Mesenchymal stem cell (in vitro differentiated cells and primary cell): ENCODE measurements around the gene NSG1.

Experiments
- DNase-seq: peaks from one replicate; pipeline ENCODE4 v3.0.0-alpha.2; 2013
- H2AFZ ChIP-seq: one replicate; pipeline ENCODE4 v1.6.1; 2013; ENCODE audit warnings: low read depth, mild to moderate bottlenecking, control low read depth, inconsistent platforms, low read length, moderate library complexity
- H2AK5ac ChIP-seq: 2 replicates; pipeline ENCODE4 v1.6.1; 2013; ENCODE audit warnings: low read length, moderate library complexity, mild to moderate bottlenecking, inconsistent platforms; ENCODE audit not compliant: severe bottlenecking
- H2BK120ac ChIP-seq: one replicate; pipeline ENCODE4 v1.6.1; 2013; ENCODE audit warnings: low read depth, mild to moderate bottlenecking, inconsistent platforms, low read length, moderate library complexity
- H2BK12ac ChIP-seq, 2 experiments: one replicate each; pipeline ENCODE4 v1.6.1; 2013; ENCODE audit warnings: inconsistent platforms in 2 of 2, low read length in 2 of 2, mild to moderate bottlenecking in 2 of 2, moderate library complexity in 2 of 2, control low read depth in 1 of 2
- H2BK15ac ChIP-seq: one replicate; pipeline ENCODE4 v1.6.1; 2013; ENCODE audit warnings: mild to moderate bottlenecking, low read depth, inconsistent platforms; ENCODE audit not compliant: poor library complexity, severe bottlenecking
- H2BK5ac ChIP-seq: 2 replicates; pipeline ENCODE4 v1.6.1; 2013; ENCODE audit warnings: low read depth, mild to moderate bottlenecking, low read length, control low read depth, inconsistent platforms; ENCODE audit not compliant: poor library complexity, severe bottlenecking
- H3K14ac ChIP-seq, 2 experiments: one replicate each; pipeline ENCODE4 v1.6.1; 2013; ENCODE audit warnings: inconsistent platforms in 2 of 2, low read length in 2 of 2, control low read depth in 1 of 2, mild to moderate bottlenecking in 1 of 2, moderate library complexity in 1 of 2
- H3K18ac ChIP-seq, 2 experiments: one replicate each; pipeline ENCODE4 v1.6.1; 2013; ENCODE audit warnings: inconsistent platforms in 2 of 2, low read length in 2 of 2, control low read depth in 1 of 2, low read depth in 1 of 2, mild to moderate bottlenecking in 1 of 2
- H3K23ac ChIP-seq, 2 experiments: one replicate each; pipeline ENCODE4 v1.6.1; 2013; ENCODE audit warnings: inconsistent platforms in 2 of 2, low read length in 2 of 2, mild to moderate bottlenecking in 2 of 2, moderate library complexity in 2 of 2, control low read depth in 1 of 2
- H3K27ac ChIP-seq: 2 replicates; pipeline ENCODE4 v1.5.1; 2013; ENCODE audit warnings: mild to moderate bottlenecking, moderate library complexity, low read length, control low read depth, inconsistent platforms; ENCODE audit not compliant: poor library complexity, severe bottlenecking
- H3K27me3 ChIP-seq, 2 experiments: 2 replicates each; pipeline versions ENCODE4 v1.6.1 to v1.7.0; 2013; ENCODE audit warnings: low read length in 2 of 2, mild to moderate bottlenecking in 2 of 2, moderate library complexity in 2 of 2, control low read depth in 1 of 2, inconsistent platforms in 1 of 2; ENCODE audit not compliant: control insufficient read depth in 1 of 2, insufficient read depth in 1 of 2
- H3K36me3 ChIP-seq, 2 experiments: 2 replicates each; pipeline versions ENCODE4 v1.6.1 to v1.7.0; 2013; ENCODE audit warnings: low read length in 2 of 2, control low read depth in 1 of 2, inconsistent platforms in 1 of 2, low read depth in 1 of 2, mild to moderate bottlenecking in 1 of 2; ENCODE audit not compliant: insufficient read depth in 2 of 2, control insufficient read depth in 1 of 2
- H3K4ac ChIP-seq, 2 experiments: one replicate each; pipeline ENCODE4 v1.6.1; 2013; ENCODE audit warnings: inconsistent platforms in 2 of 2, low read length in 2 of 2, mild to moderate bottlenecking in 2 of 2, moderate library complexity in 2 of 2, control low read depth in 1 of 2, low read depth in 1 of 2
- H3K4me1 ChIP-seq: 2 replicates; pipeline ENCODE4 v1.6.1; 2013; ENCODE audit warnings: low read depth, low read length, control low read depth; ENCODE audit not compliant: control insufficient read depth, insufficient read depth
- H3K4me2 ChIP-seq: 2 replicates; pipeline ENCODE4 v1.6.1; 2013; ENCODE audit warnings: low read length, mild to moderate bottlenecking, inconsistent platforms; ENCODE audit not compliant: poor library complexity, severe bottlenecking
- H3K4me3 ChIP-seq, 2 experiments: 2 replicates each; pipeline versions ENCODE4 v1.5.1 to v1.7.0; 2013; ENCODE audit warnings: low read length in 2 of 2, mild to moderate bottlenecking in 2 of 2, control low read depth in 1 of 2, low read depth in 1 of 2; ENCODE audit not compliant: insufficient read depth in 1 of 2
- H3K79me1 ChIP-seq: replicated peaks from 2 replicates; pipeline ENCODE4 v1.6.1; 2013; ENCODE audit warnings: mild to moderate bottlenecking, control low read depth, low read length, inconsistent platforms; ENCODE audit not compliant: poor library complexity, severe bottlenecking
- H3K9ac ChIP-seq: 2 replicates; pipeline ENCODE4 v1.7.0; 2013; ENCODE audit warnings: mild to moderate bottlenecking, low read length, moderate library complexity
- H3K9me3 ChIP-seq: 2 replicates; pipeline ENCODE4 v1.7.0; 2013; ENCODE audit warnings: mild to moderate bottlenecking, low read length; ENCODE audit not compliant: control insufficient read depth
- H4K8ac ChIP-seq: one replicate; pipeline ENCODE4 v1.6.1; 2013; ENCODE audit warnings: inconsistent platforms, mild to moderate bottlenecking, low read length, moderate library complexity
- H4K91ac ChIP-seq: one replicate; pipeline ENCODE4 v1.6.1; 2013; ENCODE audit warnings: mild to moderate bottlenecking, low read length, inconsistent platforms
- WGBS: methylation state at CpG from one replicate; pipeline ENCODE4 v1.1.7; 2013; ENCODE audit warnings: mixed read lengths; 5-methylcytosine and 5-hydroxymethylcytosine counted together

Gene NSG1

GRCh38 chr4:4356106-4357041, 30.5 kb upstream of the NSG1 start:
- H3K27me3 ChIP-seq: peaks cover 25 to 70% of the 10 kb centered on the region in 2 experiments
- H3K4me3 ChIP-seq: no peak overlapping the region
- no peak overlapping the region for H2AK5ac ChIP-seq
- H3K79me1 ChIP-seq: no peaks in the 10 kb centered on the region
- H3K23ac ChIP-seq: no peak overlapping the region
- H2BK5ac ChIP-seq: no peak overlapping the region
- H4K8ac ChIP-seq: no peak overlapping the region
- H3K14ac ChIP-seq: no peak overlapping the region
- no peak overlapping the region for H3K4me2 ChIP-seq
- H3K18ac ChIP-seq: no peak overlapping the region
- DNase-seq: no peak
- no peaks in the 10 kb centered on the region for H3K36me3 ChIP-seq
- H3K27ac ChIP-seq: no peak overlapping the region
- no peak overlapping the region for H3K9ac ChIP-seq
- H4K91ac ChIP-seq: no peak overlapping the region
- no peak overlapping the region for H2AFZ ChIP-seq
- H2BK120ac ChIP-seq: no peak overlapping the region
- no peak overlapping the region for H2BK15ac ChIP-seq
- H3K9me3 ChIP-seq: no peaks in the 10 kb centered on the region
- peaks cover 2% of the 10 kb centered on the region for H3K4me1 ChIP-seq
- no peak overlapping the region for H2BK12ac ChIP-seq
- 86% methylated on average over 26 of the region's 26 CpGs for WGBS
- no peak overlapping the region for H3K4ac ChIP-seq

GRCh38 chr4:4358093-4358854, 28.6 kb upstream of the NSG1 start:
- Histone ChIP-seq H3K4me1 (peaks cover 2% of the 10 kb centered on the region), H3K79me1 (no peaks in the 10 kb centered on the region), H3K9ac (no peak overlapping the region), H4K91ac (no peak overlapping the region), H3K4me2 (no peak overlapping the region), H2BK120ac (no peak overlapping the region), H3K14ac (no peak overlapping the region), H4K8ac (no peak overlapping the region), H2BK5ac (no peak overlapping the region), H2AFZ (no peak overlapping the region), H2BK12ac (no peak overlapping the region), H3K4ac (no peak overlapping the region), H3K23ac (no peak overlapping the region), H3K18ac (no peak overlapping the region), H3K9me3 (no peaks in the 10 kb centered on the region), H2BK15ac (no peak overlapping the region), H3K27me3 (peaks cover 25 to 75% of the 10 kb centered on the region in 2 experiments), H3K27ac (no peak overlapping the region), H3K4me3 (no peak overlapping the region), H2AK5ac (no peak overlapping the region), H3K36me3 (no peaks in the 10 kb centered on the region)
- no peak for DNase-seq
- whole genome bisulfite sequencing: 59% methylated on average over 13 of the region's 13 CpGs

- Histone ChIP-seq H2BK12ac (no peak overlapping the region), H3K14ac (no peak overlapping the region), H3K4me2 (no peak overlapping the region), H4K8ac (no peak overlapping the region), H2BK15ac (no peak overlapping the region), H3K23ac (no peak overlapping the region), H3K27me3 (peaks cover 25 to 73% of the 10 kb centered on the region in 2 experiments), H3K36me3 (no peaks in the 10 kb centered on the region), H3K4ac (no peak overlapping the region), H3K4me1 (peaks cover under 1% of the 10 kb centered on the region), H3K9ac (no peak overlapping the region), H3K4me3 (no peak overlapping the region), H3K18ac (no peak overlapping the region), H3K27ac (no peak overlapping the region), H2AK5ac (no peak overlapping the region), H3K9me3 (peaks cover 6% of the 10 kb centered on the region), H2BK5ac (no peak overlapping the region), H3K79me1 (no peaks in the 10 kb centered on the region), H2AFZ (no peak overlapping the region), H2BK120ac (no peak overlapping the region), H4K91ac (no peak overlapping the region)
- WGBS: 87% methylated on average over 8 of the region's 8 CpGs
- DNase-seq: no peak
Observed at GRCh38 chr4:4361883-4362282, 25.0 kb upstream of the NSG1 start.
